Measurements from ENCODE around the gene MYO16.

Gene MYO16

DNA sequence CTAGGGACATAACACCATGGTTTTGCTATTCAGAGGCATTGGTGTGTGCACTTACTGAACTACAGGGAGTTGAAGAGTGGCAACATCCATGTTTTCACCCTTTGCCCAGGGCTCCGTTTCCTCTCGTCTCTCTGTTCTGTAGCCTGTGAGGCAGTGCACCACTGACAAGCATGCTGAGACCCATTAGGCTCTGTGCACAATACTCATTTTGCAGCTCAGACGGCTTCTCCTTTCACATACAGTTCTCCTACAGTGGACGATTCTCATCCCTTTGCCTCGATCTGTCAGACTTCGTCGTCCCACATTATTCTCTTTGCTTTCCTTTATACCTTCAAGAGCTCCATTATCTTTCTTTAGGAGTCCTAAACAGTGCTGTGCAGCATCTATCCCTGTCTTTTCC lies 403.7 kb downstream of the MYO16 start:
- no peak for ATAC-seq (ENCODE audit: low read depth)
- no peaks in the 10 kb centered on the region for H3K4me1 ChIP-seq (ENCODE audit: insufficient read depth, poor library complexity, severe bottlenecking)
- H3K9me3 ChIP-seq (ENCODE audit: severe bottlenecking) = no peaks in the 10 kb centered on the region
- H3K36me3 ChIP-seq (ENCODE audit: low read depth) = no peaks in the 10 kb centered on the region
- no peak for DNase-seq (ENCODE audit: low spot score)
- H3K27me3 ChIP-seq (ENCODE audit: insufficient read depth, poor library complexity, severe bottlenecking) = no peaks in the 10 kb centered on the region
- no peak overlapping the region for H3K4me3 ChIP-seq (ENCODE audit: severe bottlenecking)
- TF ChIP-seq CTCF (IDR thresholded peaks at IDR 0.05; ENCODE audit: poor library complexity, severe bottlenecking) = no peak
- no peak overlapping the region for H3K27ac ChIP-seq (ENCODE audit: poor library complexity, severe bottlenecking)

DNA sequence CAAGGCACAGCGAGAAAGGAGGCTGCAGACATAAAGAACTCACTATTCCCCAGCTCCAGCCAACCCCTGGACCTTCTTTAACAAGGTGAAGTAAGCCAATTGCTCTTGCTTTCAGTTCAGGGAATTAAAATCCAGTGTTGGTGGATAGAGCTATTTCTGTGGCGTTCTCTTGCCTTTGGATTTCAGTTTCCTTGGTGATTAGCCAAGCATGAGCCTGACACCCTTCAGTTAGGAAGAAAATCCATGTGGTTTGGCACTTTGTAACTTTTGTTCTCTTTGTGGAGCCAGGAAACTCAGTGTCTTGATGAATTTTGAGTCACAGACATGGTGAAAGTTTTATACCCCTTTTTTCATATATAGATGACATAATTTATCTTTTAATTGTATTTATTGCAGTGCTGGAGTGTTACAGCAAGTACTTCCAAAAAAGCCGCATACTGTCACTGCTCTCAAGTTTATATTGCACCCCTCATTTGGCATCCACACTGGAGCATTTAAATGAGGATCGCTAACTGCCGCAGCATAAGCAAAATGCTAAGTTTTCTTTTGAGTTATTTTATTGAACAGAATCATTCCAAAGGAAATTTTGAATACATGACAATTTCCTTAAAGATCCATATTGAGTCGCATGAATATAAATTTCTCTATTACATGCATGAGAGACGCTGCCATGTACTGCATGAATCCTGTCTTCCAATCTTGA lies 406.8 kb downstream of the MYO16 start:
- Histone ChIP-seq H3K9me3 (ENCODE audit: severe bottlenecking) (no peaks in the 10 kb centered on the region), H3K36me3 (ENCODE audit: low read depth) (no peaks in the 10 kb centered on the region), H3K4me1 (ENCODE audit: insufficient read depth, poor library complexity, severe bottlenecking) (no peaks in the 10 kb centered on the region), H3K27me3 (ENCODE audit: insufficient read depth, poor library complexity, severe bottlenecking) (no peaks in the 10 kb centered on the region), H3K27ac (ENCODE audit: poor library complexity, severe bottlenecking) (no peak overlapping the region), H3K4me3 (ENCODE audit: severe bottlenecking) (no peak overlapping the region)
- no peak for DNase-seq (ENCODE audit: low spot score)
- no peak for TF ChIP-seq CTCF (IDR thresholded peaks at IDR 0.05; ENCODE audit: poor library complexity, severe bottlenecking)
- no peak for ATAC-seq (ENCODE audit: low read depth)

- Histone ChIP-seq H3K27me3 (ENCODE audit: insufficient read depth, poor library complexity, severe bottlenecking) (no peaks in the 10 kb centered on the region), H3K27ac (ENCODE audit: poor library complexity, severe bottlenecking) (no peak overlapping the region)
- ATAC-seq (ENCODE audit: low read depth) = no peak
Measured at GRCh38 chr13:109043636-109044035, 414.2 kb downstream of the MYO16 start.

GRCh38 chr13:109055850-109056249 lies 426.4 kb downstream of the MYO16 start:
- no peak for DNase-seq (ENCODE audit: low spot score)
- H3K9me3 ChIP-seq (ENCODE audit: severe bottlenecking) = no peaks in the 10 kb centered on the region
- ATAC-seq (ENCODE audit: low read depth) = no peak

More at GRCh38 chr13:109043636-109044035, 414.2 kb downstream of the MYO16 start:
- Histone ChIP-seq H3K4me3 (ENCODE audit: severe bottlenecking) (no peak overlapping the region), H3K4me1 (ENCODE audit: insufficient read depth, poor library complexity, severe bottlenecking) (no peaks in the 10 kb centered on the region), H3K36me3 (ENCODE audit: low read depth) (no peaks in the 10 kb centered on the region), H3K9me3 (ENCODE audit: severe bottlenecking) (no peaks in the 10 kb centered on the region)
- TF ChIP-seq CTCF (IDR thresholded peaks at IDR 0.05; ENCODE audit: poor library complexity, severe bottlenecking) = no peak
- DNase-seq (ENCODE audit: low spot score) = no peak

More at GRCh38 chr13:109055850-109056249, 426.4 kb downstream of the MYO16 start:
- Histone ChIP-seq H3K27me3 (ENCODE audit: insufficient read depth, poor library complexity, severe bottlenecking) (no peaks in the 10 kb centered on the region), H3K4me3 (ENCODE audit: severe bottlenecking) (no peak overlapping the region), H3K36me3 (ENCODE audit: low read depth) (no peaks in the 10 kb centered on the region), H3K27ac (ENCODE audit: poor library complexity, severe bottlenecking) (no peak overlapping the region), H3K4me1 (ENCODE audit: insufficient read depth, poor library complexity, severe bottlenecking) (no peaks in the 10 kb centered on the region)
- TF ChIP-seq CTCF (IDR thresholded peaks at IDR 0.05; ENCODE audit: poor library complexity, severe bottlenecking) = no peak
